Epidermal melanocyte (primary cell): Measurements from ENCODE around the gene GDF10.

Experiments
- DNase-seq: peaks from one replicate; pipeline ENCODE4 v3.0.0; 2011; ENCODE audit warnings: low spot score; ENCODE audit not compliant: insufficient read length

GDF10 gene

GRCh38 chr10:47299611-47300428, at the start of gene GDF10:
GDF10 (plus strand) TSS chr10:47300197; CDS start chr10:47300652, 455 bp downstream.
- no peak for DNase-seq

GRCh38 chr10:47252093-47252780, 47.8 kb upstream of the GDF10 start:
- DNase-seq = no peak

GRCh38 chr10:47253030-47253637, 46.9 kb upstream of the GDF10 start:
- DNase-seq = no peak

- DNase-seq = no peak
These were observed 46.2 kb upstream of the GDF10 start for GRCh38 chr10:47253651-47254375.

- DNase-seq = no peak
These were observed 45.4 kb upstream of the GDF10 start for GRCh38 chr10:47254611-47255010.

GRCh38 chr10:47255033-47255813, 44.8 kb upstream of the GDF10 start:
- DNase-seq = no peak

GRCh38 chr10:47255866-47256265, 44.1 kb upstream of the GDF10 start:
- DNase-seq = no peak

- no peak for DNase-seq
These were observed 43.2 kb upstream of the GDF10 start for GRCh38 chr10:47256751-47257336.

GRCh38 chr10:47257396-47258120, 42.4 kb upstream of the GDF10 start:
- no peak for DNase-seq

- no peak for DNase-seq
These were observed 41.1 kb upstream of the GDF10 start for GRCh38 chr10:47258921-47259320.

GRCh38 chr10:47259466-47259865, 40.5 kb upstream of the GDF10 start:
- no peak for DNase-seq

GRCh38 chr10:47260505-47261111, 39.4 kb upstream of the GDF10 start:
- no peak for DNase-seq

GRCh38 chr10:47261121-47261520, 38.9 kb upstream of the GDF10 start:
- no peak for DNase-seq

GRCh38 chr10:47261556-47261955, 38.4 kb upstream of the GDF10 start:
- DNase-seq = no peak

- DNase-seq = no peak
These were observed 37.1 kb upstream of the GDF10 start for GRCh38 chr10:47262606-47263533.

GRCh38 chr10:47264797-47265281, 35.2 kb upstream of the GDF10 start:
- DNase-seq = no peak

GRCh38 chr10:47266602-47267001, 33.4 kb upstream of the GDF10 start:
- DNase-seq = no peak

- no peak for DNase-seq
These were observed 31.3 kb upstream of the GDF10 start for GRCh38 chr10:47268696-47269095.
